Colonic mucosa (tissue), 4 donors: ENCODE data around the gene DUSP2. TPM values are rescaled to one million over a fixed set of nuclear protein-coding genes. Genes with fewer than 3 reads are reported as not detected.

Experiments
- DNase-seq: peaks from one replicate; pipeline ENCODE4 v3.0.0-alpha.2; 2020
- H3K27ac ChIP-seq: fragments of 200-600 bp; one replicate; pipeline ENCODE4 v1.8.0; 2021
- H3K27me3 ChIP-seq: fragments of 200-600 bp; one replicate; pipeline ENCODE4 v1.8.0; 2021
- H3K36me3 ChIP-seq: fragments of 200-600 bp; one replicate; pipeline ENCODE4 v1.8.0; 2021
- H3K4me1 ChIP-seq: fragments of 200-600 bp; one replicate; pipeline ENCODE4 v1.8.0; 2021; ENCODE audit warnings: mild to moderate bottlenecking
- H3K4me3 ChIP-seq: fragments of 200-600 bp; one replicate; pipeline ENCODE4 v1.8.0; 2021
- H3K9ac ChIP-seq, 2 donors: one replicate each; pipeline ENCODE4 v1.7.0; 2013; ENCODE audit warnings: control low read depth in 2 of 2, low read depth in 2 of 2, low read length in 2 of 2
- H3K9me3 ChIP-seq: fragments of 200-600 bp; one replicate; pipeline ENCODE4 v1.8.0; 2021
- CTCF ChIP-seq: fragments of 200-600 bp; IDR thresholded peaks from one replicate; pipeline ENCODE4 v1.8.0; 2022; ENCODE audit warnings: antibody characterized with exemption, mild to moderate bottlenecking
- intact Hi-C: fragments of 100-400 bp; cut with DNase I; formaldehyde crosslinking; loops from one replicate; pipeline ENCODE4 v1.14.1; 2022
- total RNA-seq, 2 donors: library from RNA; stranded (reverse); fragmentation: NEBNext Ultra II Directional in 1 of 2; extraction: Animal tissue kit (Norgen Biotek cat#: 25700) in 1 of 2; gene quantifications; one replicate each; pipeline ENCODE4 v1.2.1, GENCODE V29; 2021
- donor health status: healthy.
- donor health status: DM: no; HTN: no; CAD: no.
- donor health status: DM: no; HTN: no; CAD: no.

DUSP2 gene
- 1 to 10 TPM; 1.6 to 5.1 TPM for total RNA-seq

GRCh38 chr2:96145036-96145847 lies at the start of gene DUSP2:
TSS of gene DUSP2 (minus strand) at chr2:96145440. CDS start at chr2:96145354, 86 bp downstream.
- intact Hi-C loops: loop anchor here (5.0 kb wide), 1 partner anchor 117 kb away; no protein-coding TSS in a partner anchor
- DNase-seq: peak; percentile 79
- Histone ChIP-seq H3K9ac (peak within 1 kb of the TSS; percentile 55 to 81), H3K4me3 (peak within 1 kb of the TSS; percentile 47), H3K4me1 (no peaks in the 10 kb centered on the region), H3K36me3 (no peaks in the 10 kb centered on the region), H3K27me3 (no peaks in the 10 kb centered on the region), H3K9me3 (no peaks in the 10 kb centered on the region), H3K27ac (peak within 1 kb of the TSS; percentile 57)
- no peak for TF ChIP-seq CTCF

GRCh38 chr2:96191937-96192670 lies 46.9 kb upstream of the DUSP2 start:
- TF ChIP-seq CTCF: no peak
- H3K27me3 ChIP-seq: no peaks in the 10 kb centered on the region
- peaks cover 25% of the 10 kb centered on the region for H3K36me3 ChIP-seq
- no peak for DNase-seq
- no peak overlapping the region for H3K4me3 ChIP-seq
- no peaks in the 10 kb centered on the region for H3K4me1 ChIP-seq
- no peak overlapping the region for H3K27ac ChIP-seq
- H3K9ac ChIP-seq: peak overlapping the region in 1 of 2 donors; percentile 2
- intact Hi-C loops: no loop called here
- no peaks in the 10 kb centered on the region for H3K9me3 ChIP-seq

GRCh38 chr2:96188821-96189526 lies 43.7 kb upstream of the DUSP2 start:
- intact Hi-C loops: no loop called here
- Histone ChIP-seq H3K9ac (no peak overlapping the region), H3K4me1 (no peaks in the 10 kb centered on the region)

GRCh38 chr2:96186562-96186961 lies 41.3 kb upstream of the DUSP2 start:
- no peaks in the 10 kb centered on the region for H3K27me3 ChIP-seq
- no peak for TF ChIP-seq CTCF
- intact Hi-C loops: no loop called here
- no peaks in the 10 kb centered on the region for H3K9me3 ChIP-seq
- DNase-seq: no peak
- no peak overlapping the region for H3K27ac ChIP-seq
- no peak overlapping the region for H3K9ac ChIP-seq
- H3K4me3 ChIP-seq: no peak overlapping the region
- H3K36me3 ChIP-seq: peaks cover 7% of the 10 kb centered on the region
- H3K4me1 ChIP-seq: no peaks in the 10 kb centered on the region

More at GRCh38 chr2:96188821-96189526, 43.7 kb upstream of the DUSP2 start:
- Histone ChIP-seq H3K27me3 (no peaks in the 10 kb centered on the region), H3K9me3 (no peaks in the 10 kb centered on the region), H3K27ac (no peak overlapping the region), H3K36me3 (peaks cover 16% of the 10 kb centered on the region), H3K4me3 (no peak overlapping the region)
- TF ChIP-seq CTCF: no peak
- no peak for DNase-seq

- Histone ChIP-seq H3K4me1 (no peaks in the 10 kb centered on the region), H3K4me3 (no peak overlapping the region), H3K9me3 (no peaks in the 10 kb centered on the region), H3K36me3 (no peaks in the 10 kb centered on the region), H3K27ac (no peak overlapping the region), H3K9ac (no peak overlapping the region), H3K27me3 (no peaks in the 10 kb centered on the region)
- intact Hi-C loops: no loop called here
- TF ChIP-seq CTCF: no peak
- no peak for DNase-seq
These were observed 40.3 kb upstream of the DUSP2 start for GRCh38 chr2:96185516-96185915.
